AG04450 (cell line): Measurements from ENCODE around the gene LMBRD1. TPM values are rescaled to one million over a fixed set of nuclear protein-coding genes. Genes with fewer than 3 reads are reported as not detected.

ENCODE experiments used
- CTCF ChIA-PET: fragments of 300-600, 350-600 bp; formaldehyde crosslinking; extraction: SDS; loops from one replicate; lab custom pipeline; 2022; ENCODE audit warnings: antibody characterized with exemption, inconsistent platforms; lab: Charles Lee
- POLR2A ChIA-PET: fragments of 350-600 bp; formaldehyde crosslinking; extraction: SDS; loops from one replicate; lab custom pipeline; 2021; ENCODE audit warnings: antibody characterized with exemption, inconsistent platforms; lab: Yijun Ruan, JAX
- DNase-seq: peaks from one replicate; pipeline ENCODE4 v3.0.0-alpha.2; 2011; ENCODE audit warnings: low read depth, low spot score
- H3K27ac ChIP-seq: one replicate; pipeline ENCODE4 v1.5.1; 2012; ENCODE audit warnings: low read depth, low read length, control low read depth
- H3K27me3 ChIP-seq: one replicate; pipeline ENCODE4 v1.6.0; 2012; ENCODE audit warnings: low read length; ENCODE audit not compliant: control insufficient read depth, insufficient read depth
- H3K4me3 ChIP-seq: 2 replicates; pipeline ENCODE4 v1.5.1; 2011; ENCODE audit warnings: mild to moderate bottlenecking, low read depth, low read length, control low read depth
- H3K9me3 ChIP-seq: 2 replicates; pipeline ENCODE4 v1.5.1; 2012; ENCODE audit warnings: low read length; ENCODE audit not compliant: control insufficient read depth, insufficient read depth
- CTCF ChIP-seq: IDR thresholded peaks from 2 replicates; pipeline ENCODE4 v1.5.1; 2011; ENCODE audit warnings: low read depth, low read length, control low read depth, inconsistent platforms
- polyA minus RNA-seq: library from RNA; depleted of rRNA, polyadenylated mRNA; stranded (reverse); fragments of >200 nt; gene quantifications from 2 replicates; pipeline ENCODE4 v1.2.3, GENCODE V29; 2011; rRNA and poly(A)+ RNA removed
- polyA plus RNA-seq: library from polyadenylated mRNA; depleted of rRNA; stranded (reverse); fragments of >200 nt; gene quantifications from 2 replicates; pipeline ENCODE4 v1.2.3, GENCODE V29; 2011; rRNA removed

Gene LMBRD1
- polyA plus RNA-seq: 17.9 and 27.3 TPM in 2 replicates
- 8.9 and 13.4 TPM in 2 replicates for polyA minus RNA-seq

- Histone ChIP-seq H3K27me3 (no peaks in the 10 kb centered on the region), H3K27ac (peak within 1 kb of the TSS; percentile 71), H3K4me3 (peak within 1 kb of the TSS; percentile 86), H3K9me3 (no peaks in the 10 kb centered on the region)
- TF ChIP-seq CTCF: peak; percentile 73
- POLR2A ChIA-PET: interaction anchor here (0.6 to 1.3 kb wide), 6 partner anchors 13 to 313 kb away, joined by 3 to 4 read pairs (median 3); no protein-coding TSS in a partner anchor
- CTCF ChIA-PET: interaction anchor here (0.6 to 2.1 kb wide), 48 partner anchors 9 to 1556 kb away, joined by 3 to 60 read pairs (median 5); partner anchors contain the start of gene COL19A1
- peak; percentile 88 for DNase-seq
These were observed at the start of gene LMBRD1 for GRCh38 chr6:69796642-69797390. Gene LMBRD1, minus strand, starts transcription at chr6:69797010. Its CDS starts 129 bp downstream, at chr6:69796881.

- ChIA-PET CTCF (interaction anchor here (0.6 kb wide), 2 partner anchors 50 to 464 kb away, joined by 3 to 6 read pairs; no protein-coding TSS in a partner anchor), POLR2A (no interaction called here)
- Histone ChIP-seq H3K27ac (no peak overlapping the region), H3K27me3 (no peaks in the 10 kb centered on the region), H3K9me3 (no peaks in the 10 kb centered on the region), H3K4me3 (no peak overlapping the region)
- TF ChIP-seq CTCF: no peak
- no peak for DNase-seq
These were observed 49.5 kb upstream of the LMBRD1 start for GRCh38 chr6:69846312-69846711.

- POLR2A ChIA-PET: no interaction called here
- DNase-seq: no peak
These were observed 46.4 kb upstream of the LMBRD1 start for GRCh38 chr6:69843189-69843588.

GRCh38 chr6:69841862-69842261 is 45.1 kb upstream of the LMBRD1 start:
- Histone ChIP-seq H3K27me3 (no peaks in the 10 kb centered on the region), H3K9me3 (no peaks in the 10 kb centered on the region), H3K27ac (no peak overlapping the region), H3K4me3 (no peak overlapping the region)
- no peak for TF ChIP-seq CTCF
- DNase-seq: no peak
- POLR2A ChIA-PET: no interaction called here
- CTCF ChIA-PET: no interaction called here

More at GRCh38 chr6:69843189-69843588, 46.4 kb upstream of the LMBRD1 start:
- Histone ChIP-seq H3K4me3 (no peak overlapping the region), H3K27ac (no peak overlapping the region), H3K27me3 (no peaks in the 10 kb centered on the region), H3K9me3 (no peaks in the 10 kb centered on the region)
- CTCF ChIA-PET: interaction anchor here (1.1 kb wide), 1 partner anchor 46 kb away, joined by 3 read pairs; the partner anchor contains the start of gene LMBRD1
- no peak for TF ChIP-seq CTCF
